CD4-positive, alpha-beta T cell treated with Interleukin-17A for 1 hour (primary cell): ENCODE data around the gene MSH2.
"Not testable (repeated sequence)": the region's sequence is repeated elsewhere in the genome, so short reads cannot be mapped to it uniquely, and the experiment has no call there.

Experiments
- DNase-seq: peaks from one replicate; pipeline ENCODE4 v3.0.0-alpha.2; 2020

MSH2 gene

DNA sequence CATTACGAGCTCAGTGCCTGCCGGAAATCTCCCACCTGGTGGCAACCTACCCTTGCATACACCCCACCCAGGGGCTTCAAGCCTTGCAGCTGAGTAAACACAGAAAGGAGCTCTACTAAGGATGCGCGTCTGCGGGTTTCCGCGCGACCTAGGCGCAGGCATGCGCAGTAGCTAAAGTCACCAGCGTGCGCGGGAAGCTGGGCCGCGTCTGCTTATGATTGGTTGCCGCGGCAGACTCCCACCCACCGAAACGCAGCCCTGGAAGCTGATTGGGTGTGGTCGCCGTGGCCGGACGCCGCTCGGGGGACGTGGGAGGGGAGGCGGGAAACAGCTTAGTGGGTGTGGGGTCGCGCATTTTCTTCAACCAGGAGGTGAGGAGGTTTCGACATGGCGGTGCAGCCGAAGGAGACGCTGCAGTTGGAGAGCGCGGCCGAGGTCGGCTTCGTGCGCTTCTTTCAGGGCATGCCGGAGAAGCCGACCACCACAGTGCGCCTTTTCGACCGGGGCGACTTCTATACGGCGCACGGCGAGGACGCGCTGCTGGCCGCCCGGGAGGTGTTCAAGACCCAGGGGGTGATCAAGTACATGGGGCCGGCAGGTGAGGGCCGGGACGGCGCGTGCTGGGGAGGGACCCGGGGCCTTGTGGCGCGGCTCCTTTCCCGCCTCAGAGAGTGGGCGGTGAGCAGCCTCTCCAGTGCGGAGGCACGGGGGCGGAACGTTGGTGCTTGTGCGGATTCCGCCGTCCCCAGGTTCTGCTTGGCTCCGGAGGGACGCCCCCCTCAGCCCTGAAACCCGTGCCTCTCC lies at the start of gene MSH2:
TSS of gene MSH2 (plus strand) at position 352 of the 804 bp plus-strand sequence. CDS start at position 388, 36 bp downstream.
- peak; percentile 92 for DNase-seq

DNA sequence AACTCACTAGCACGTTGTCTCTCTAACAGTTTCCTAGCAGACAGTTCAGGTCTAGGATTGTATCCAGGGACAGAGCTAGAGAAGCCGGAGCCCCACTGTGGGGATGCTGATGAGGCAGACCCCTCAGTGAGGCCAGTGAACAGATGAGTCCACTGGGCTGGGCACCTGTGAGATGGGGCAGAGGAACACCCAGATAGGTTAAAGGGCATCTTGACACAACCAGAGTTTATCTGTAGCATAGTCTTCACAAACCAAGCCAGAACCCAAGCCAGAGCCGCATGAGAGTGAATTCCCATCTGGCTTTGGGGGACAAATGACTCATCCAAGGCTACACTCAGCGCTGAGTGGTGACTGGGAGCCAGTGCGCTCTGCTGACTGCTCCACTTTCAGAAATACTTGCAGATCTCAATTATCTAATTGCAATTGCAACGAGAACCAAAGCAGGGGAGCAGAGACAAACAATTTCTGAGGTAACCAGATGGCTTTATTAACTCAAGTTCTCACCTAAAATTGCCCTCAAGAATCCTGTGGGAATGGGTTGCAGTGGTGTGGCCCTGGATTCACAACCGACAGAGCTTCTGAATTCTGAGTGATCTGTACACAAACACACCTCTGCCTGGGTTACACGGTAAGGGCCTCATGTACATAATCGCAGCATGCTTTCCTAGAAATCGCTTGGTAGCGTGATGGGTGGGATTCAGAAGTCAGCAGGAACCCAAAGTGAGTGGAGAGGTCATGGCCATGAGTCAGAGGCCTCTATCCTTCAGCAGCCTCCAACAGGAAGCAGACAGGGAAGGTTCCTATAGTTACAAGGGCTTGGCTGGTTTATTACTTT lies 48.7 kb upstream of the MSH2 start:
- DNase-seq = no peak

GRCh38 chr2:47354848-47355204 lies 48.1 kb upstream of the MSH2 start:
- DNase-seq = no peak

DNA sequence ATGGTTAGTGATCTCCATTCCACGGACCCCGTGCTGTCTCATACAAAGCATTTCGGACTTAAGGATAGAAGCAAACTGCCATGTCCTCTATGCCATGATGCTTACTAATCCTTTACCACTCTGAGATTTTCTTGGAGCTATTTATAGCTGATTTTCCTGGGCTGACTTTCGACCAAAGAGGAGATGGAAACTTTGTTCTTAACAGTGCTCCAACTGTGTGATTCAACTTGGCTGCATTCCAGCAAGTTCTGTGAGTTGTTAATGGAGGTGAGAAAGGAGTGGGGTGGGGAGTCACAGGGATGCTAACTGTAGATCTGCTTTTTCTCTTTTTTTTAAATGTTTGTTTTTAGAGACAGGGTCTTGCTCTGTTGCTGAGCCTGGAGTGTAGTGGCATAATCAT lies 45.5 kb upstream of the MSH2 start:
- no peak for DNase-seq

DNA sequence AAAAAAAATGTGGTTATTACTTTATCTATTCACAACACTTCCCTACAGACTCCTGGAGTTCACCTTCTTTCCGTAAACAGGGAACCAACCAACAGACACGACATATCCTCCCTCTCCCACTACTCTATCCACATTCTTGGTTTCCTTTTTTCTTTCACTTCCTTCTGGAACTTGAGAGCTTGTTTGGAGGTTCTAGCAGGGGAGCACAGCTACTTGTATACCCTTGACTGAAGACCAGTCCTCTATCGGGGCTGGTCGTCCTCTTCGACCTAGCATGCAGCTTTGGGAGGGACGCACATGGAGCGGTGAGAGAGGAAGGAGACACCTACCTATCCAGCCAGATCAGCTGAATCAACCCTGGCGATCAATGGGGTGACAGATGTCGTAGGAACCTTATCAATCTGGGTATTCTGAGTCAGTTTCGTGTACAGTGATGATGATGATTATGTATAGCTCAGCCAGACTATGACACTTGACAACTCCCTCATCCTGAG lies 43.5 kb upstream of the MSH2 start:
- DNase-seq = no peak

DNA sequence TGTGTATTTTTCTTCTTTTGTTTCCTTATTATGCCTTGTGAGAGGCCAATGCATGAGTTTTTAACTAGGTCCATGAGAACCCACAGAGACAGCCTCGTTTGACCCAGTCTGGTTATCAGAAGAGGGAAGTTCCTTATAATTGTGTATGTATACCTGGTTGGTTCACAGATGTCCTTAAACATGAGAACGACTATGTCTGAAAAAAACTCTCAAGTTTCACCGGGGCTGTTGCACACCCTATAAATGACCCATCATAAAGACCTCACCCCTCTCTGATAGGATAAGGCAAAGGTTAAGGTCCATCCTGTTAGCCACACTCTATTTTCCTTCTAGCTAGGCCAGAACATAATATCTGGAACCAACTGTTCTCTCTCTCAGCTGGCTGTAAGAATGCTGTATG lies 42.7 kb upstream of the MSH2 start:
- no peak for DNase-seq

GRCh38 chr2:47360927-47361326 lies 42.0 kb upstream of the MSH2 start:
- DNase-seq = no peak

DNA sequence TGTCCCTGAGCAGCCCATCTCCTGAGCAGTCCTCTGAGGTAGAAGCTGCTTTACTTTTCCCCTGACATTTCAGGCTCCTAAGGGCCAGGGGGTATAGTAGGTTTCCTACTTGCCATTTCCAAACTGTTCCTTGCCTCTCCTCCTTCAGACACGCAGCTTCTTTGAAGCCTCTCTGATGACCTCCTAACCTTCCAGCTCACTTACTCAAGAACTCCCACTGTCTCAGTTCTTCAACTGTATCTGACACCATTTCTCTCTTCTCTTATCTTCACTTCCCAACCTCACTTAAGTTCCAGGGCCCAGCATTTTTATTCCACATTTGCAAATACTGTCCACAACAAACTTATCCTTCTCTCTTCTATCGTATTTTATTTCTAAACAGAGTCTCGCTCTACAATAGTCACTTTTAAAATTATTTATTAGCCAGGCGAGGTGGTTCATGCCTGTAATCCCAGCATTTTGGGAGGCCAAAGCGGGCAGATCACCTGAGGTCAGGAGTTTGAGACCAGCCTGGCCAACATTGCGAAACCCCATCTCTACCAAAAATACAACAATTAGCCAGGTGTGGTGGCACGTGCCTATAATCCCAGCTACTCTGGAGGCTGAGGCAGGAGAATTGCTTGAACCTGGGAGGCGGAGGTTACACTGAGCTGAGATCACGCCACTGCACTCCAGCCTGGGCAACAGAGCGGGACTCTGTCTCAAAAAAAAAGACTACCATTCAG lies 41.3 kb upstream of the MSH2 start:
- not testable (repeated sequence) for DNase-seq

- DNase-seq = no peak
These were observed 29.2 kb upstream of the MSH2 start for GRCh38 chr2:47373747-47374146.

DNA sequence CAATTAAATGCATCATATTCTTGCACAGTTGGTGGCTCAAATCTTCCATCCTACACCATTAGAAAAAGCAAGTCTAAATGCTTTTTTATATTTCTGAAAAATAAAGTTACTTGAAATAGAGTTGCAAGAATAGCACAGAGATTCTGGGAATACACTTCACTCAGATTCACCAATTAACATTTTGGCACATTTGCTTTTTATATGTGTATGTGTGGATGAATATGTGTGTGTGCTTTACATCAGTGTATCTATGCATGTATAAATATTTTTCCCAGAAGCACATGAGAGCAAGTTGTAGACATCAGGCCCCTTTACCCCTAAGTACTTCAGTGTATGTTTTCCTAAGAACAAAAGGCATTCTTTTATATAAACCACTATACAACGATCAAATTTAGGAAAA lies 27.6 kb upstream of the MSH2 start:
- DNase-seq = no peak

- DNase-seq = no peak
These were observed 23.6 kb upstream of the MSH2 start for GRCh38 chr2:47379384-47379783.

DNA sequence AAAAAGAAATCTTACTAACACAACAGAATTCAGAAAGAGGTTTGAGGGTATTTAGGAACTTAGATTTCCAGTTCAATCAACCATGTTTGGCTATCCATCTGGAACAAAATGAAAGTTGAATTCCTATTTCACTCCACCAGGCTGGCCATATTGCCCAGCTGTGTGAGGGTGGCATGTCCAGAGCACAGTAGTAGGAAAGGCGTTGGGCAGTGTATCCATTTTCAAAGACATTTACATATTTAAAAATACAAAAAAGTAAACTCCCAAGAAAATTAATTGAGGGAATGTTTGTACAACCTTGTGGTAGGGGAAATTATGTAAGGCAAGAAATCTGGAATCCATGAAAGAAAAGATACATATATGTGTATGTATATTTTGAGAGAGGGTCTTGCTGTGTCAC lies 21.5 kb upstream of the MSH2 start:
- DNase-seq = no peak

GRCh38 chr2:47386551-47386950 lies 16.4 kb upstream of the MSH2 start:
- DNase-seq = no peak

- DNase-seq = no peak
These were observed 14.1 kb upstream of the MSH2 start for GRCh38 chr2:47388888-47389287.

DNA sequence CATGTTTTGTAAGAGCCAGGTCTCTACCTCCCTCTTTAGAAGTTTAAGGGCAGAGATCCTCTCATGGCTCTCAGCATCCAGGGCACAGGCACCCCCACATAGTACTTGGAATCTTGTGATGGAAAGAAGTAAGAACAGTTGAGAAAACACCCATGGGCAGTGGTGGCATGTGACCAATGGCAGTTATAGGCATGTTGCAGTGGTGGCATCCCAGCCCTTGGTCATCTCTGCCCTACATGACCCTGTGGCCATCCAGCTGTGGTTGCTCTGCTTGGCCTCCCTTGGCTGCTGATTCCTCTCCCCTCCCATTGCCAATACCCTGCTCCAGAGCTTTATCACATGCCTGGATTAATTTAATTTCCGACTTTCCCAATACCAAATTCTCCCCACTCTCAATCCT lies 13.3 kb upstream of the MSH2 start:
- DNase-seq = no peak

- DNase-seq = no peak
These were observed 984 bp upstream of the MSH2 start for GRCh38 chr2:47401789-47402554.

DNA sequence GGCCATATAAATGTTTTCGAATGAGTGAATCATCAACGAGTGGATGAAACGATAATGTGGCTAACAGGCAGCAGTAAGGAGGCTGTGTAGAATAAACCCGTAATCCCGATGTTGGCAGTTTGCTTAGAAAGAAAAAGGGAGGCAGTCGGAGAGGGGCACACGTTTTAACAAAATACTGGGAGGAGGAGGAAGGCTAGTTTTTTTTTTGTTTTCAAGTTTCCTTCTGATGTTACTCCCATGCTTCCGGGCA lies 476 bp upstream of the MSH2 start:
- no peak for DNase-seq

GRCh38 chr2:47403609-47404193 lies 745 bp downstream of the MSH2 start:
- no peak for DNase-seq

- DNase-seq = no peak
These were observed 1.4 kb downstream of the MSH2 start for GRCh38 chr2:47404356-47404755.

- DNase-seq = no peak
These were observed 2.8 kb downstream of the MSH2 start for GRCh38 chr2:47405757-47406156.

- not testable (repeated sequence) for DNase-seq
These were observed 3.8 kb downstream of the MSH2 start for GRCh38 chr2:47406649-47407330.

DNA sequence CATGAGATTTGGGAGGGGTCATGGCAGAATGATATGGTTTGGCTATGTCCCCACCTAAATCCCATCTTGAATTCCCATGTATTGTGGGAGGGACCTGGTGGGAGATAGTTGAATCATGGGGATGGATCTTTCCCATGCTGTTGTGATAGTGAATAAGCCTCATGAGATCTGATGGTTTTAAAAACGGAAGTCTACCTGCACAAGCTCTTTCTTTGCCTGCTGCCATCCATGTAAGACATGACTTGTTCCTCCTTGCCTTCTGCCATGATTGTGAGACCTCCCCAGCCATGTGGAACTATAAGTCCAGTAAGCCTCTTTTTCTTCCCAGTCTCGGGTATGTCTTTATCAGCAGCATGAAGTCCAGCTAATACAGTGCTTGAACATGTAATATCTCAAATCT lies 5.0 kb downstream of the MSH2 start:
- not testable (repeated sequence) for DNase-seq
